ENCODE data around the gene PTPRT. TPM values are rescaled to one million over a fixed set of nuclear protein-coding genes. Genes with fewer than 3 reads are reported as not detected.

Gene PTPRT
- total and polyA plus RNA-seq, 2 donors (not counting 1 experiment from before 2014, with no cell fraction given) = not detected

DNA sequence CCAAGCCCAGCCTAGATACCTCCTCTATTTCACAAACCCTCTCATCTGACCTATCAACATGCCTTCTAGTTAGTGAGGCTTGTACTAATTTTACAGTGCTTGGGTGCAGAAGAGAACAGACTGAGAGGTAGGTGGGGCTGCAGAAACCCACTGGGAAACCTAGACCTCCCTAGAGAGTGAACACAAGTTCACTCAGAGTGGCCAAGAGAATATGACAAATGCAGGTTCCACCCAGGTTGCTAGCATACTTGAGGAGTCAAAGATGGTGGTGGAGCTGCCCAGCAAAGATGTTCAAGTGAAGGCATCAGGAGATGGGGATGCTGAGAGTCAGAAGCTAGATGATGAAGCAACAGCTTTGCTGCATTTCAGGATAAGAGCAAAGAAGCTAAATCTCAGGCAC is 337.0 kb downstream of the PTPRT start:
- H4K20me1 ChIP-seq (ENCODE audit: control insufficient read depth, extremely low read depth, insufficient read depth, low read length) = no peaks in the 10 kb centered on the region
- no peak overlapping the region for H3K9ac ChIP-seq (ENCODE audit: insufficient read depth, low read length)
- H3K4me1 ChIP-seq (ENCODE audit: control insufficient read depth, extremely low read depth, insufficient read depth, low read length) = no peaks in the 10 kb centered on the region
- DNase-seq (ENCODE audit: low read depth in 2 of 2) = no peak
- no peak overlapping the region for H3K27ac ChIP-seq (ENCODE audit: insufficient read depth, low read length)
- H3K9me3 ChIP-seq (ENCODE audit: control insufficient read depth, insufficient read depth, low read depth, low read length) = no peaks in the 10 kb centered on the region
- no peak overlapping the region for H3K4me3 ChIP-seq (replicated peaks in 1 of 4; ENCODE audit: control extremely low read depth in 1 of 4, insufficient read depth in 1 of 4, low read depth in 3 of 4, low read length in 4 of 4)
- H3K36me3 ChIP-seq (ENCODE audit: control insufficient read depth, insufficient read depth, low read length) = no peaks in the 10 kb centered on the region
- no peaks in the 10 kb centered on the region for H3K79me2 ChIP-seq (ENCODE audit: control insufficient read depth, insufficient read depth, low read length)
- no peak overlapping the region for H2AFZ ChIP-seq (ENCODE audit: low read length)
- no peaks in the 10 kb centered on the region for H3K27me3 ChIP-seq (ENCODE audit: control insufficient read depth, insufficient read depth, low read length)
- TF ChIP-seq EZH2 (IDR thresholded peaks at IDR 0.05; ENCODE audit: low read length, missing control alignments) = no peak
- TF ChIP-seq, protein P1, sequence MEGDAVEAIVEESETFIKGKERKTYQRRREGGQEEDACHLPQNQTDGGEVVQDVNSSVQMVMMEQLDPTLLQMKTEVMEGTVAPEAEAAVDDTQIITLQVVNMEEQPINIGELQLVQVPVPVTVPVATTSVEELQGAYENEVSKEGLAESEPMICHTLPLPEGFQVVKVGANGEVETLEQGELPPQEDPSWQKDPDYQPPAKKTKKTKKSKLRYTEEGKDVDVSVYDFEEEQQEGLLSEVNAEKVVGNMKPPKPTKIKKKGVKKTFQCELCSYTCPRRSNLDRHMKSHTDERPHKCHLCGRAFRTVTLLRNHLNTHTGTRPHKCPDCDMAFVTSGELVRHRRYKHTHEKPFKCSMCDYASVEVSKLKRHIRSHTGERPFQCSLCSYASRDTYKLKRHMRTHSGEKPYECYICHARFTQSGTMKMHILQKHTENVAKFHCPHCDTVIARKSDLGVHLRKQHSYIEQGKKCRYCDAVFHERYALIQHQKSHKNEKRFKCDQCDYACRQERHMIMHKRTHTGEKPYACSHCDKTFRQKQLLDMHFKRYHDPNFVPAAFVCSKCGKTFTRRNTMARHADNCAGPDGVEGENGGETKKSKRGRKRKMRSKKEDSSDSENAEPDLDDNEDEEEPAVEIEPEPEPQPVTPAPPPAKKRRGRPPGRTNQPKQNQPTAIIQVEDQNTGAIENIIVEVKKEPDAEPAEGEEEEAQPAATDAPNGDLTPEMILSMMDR (conservative IDR thresholded peaks at IDR 0.05 in 1 of 2, IDR thresholded peaks at IDR 0.05 in 1 of 2; ENCODE audit: low read depth in 1 of 2, low read length in 2 of 2) = no peak
- no peak overlapping the region for H3K4me2 ChIP-seq (ENCODE audit: extremely low read depth, insufficient read depth, low read length)

DNA sequence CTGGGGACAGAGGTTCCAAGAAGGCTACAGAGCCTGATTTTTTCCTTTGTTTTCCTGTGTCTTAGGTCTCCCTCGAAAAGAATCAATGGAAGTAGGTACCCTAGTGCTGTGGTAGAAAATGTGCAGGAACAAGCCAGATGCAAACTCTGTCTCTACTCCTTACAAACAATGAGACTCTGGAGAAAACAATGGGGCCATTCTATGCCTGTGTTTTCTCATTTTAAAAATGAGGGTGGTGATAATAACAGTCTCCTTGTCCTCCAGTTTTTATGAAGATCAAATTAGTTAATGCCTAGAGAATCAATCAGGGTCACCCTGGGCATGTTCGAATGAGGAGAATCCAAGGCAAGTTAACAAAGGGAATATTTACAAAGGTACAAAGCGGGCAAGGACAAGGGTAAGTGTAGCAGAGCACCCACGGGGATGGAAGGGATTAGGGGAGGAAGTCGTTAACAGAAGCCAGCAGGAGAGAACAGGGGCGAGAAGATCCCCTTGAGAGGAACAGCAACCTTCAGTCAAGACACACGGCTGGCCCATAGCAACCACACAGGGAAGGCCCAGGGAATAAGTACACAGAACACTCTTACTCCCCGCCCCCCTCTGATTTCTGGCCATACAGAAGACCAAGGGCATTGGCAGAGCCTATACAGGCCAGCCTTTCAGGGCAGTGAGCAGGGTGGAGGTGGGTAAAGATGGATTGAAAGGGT is 342.8 kb downstream of the PTPRT start:
- Histone ChIP-seq H3K4me2 (ENCODE audit: extremely low read depth, insufficient read depth, low read length) (no peak overlapping the region), H2AFZ (ENCODE audit: low read length) (no peak overlapping the region), H3K4me3 (replicated peaks in 1 of 4; ENCODE audit: control extremely low read depth in 1 of 4, insufficient read depth in 1 of 4, low read depth in 3 of 4, low read length in 4 of 4) (no peak overlapping the region), H3K36me3 (ENCODE audit: control insufficient read depth, insufficient read depth, low read length) (no peaks in the 10 kb centered on the region), H3K79me2 (ENCODE audit: control insufficient read depth, insufficient read depth, low read length) (no peaks in the 10 kb centered on the region), H3K9ac (ENCODE audit: insufficient read depth, low read length) (no peak overlapping the region), H3K27ac (ENCODE audit: insufficient read depth, low read length) (no peak overlapping the region), H3K4me1 (ENCODE audit: control insufficient read depth, extremely low read depth, insufficient read depth, low read length) (no peaks in the 10 kb centered on the region), H3K9me3 (ENCODE audit: control insufficient read depth, insufficient read depth, low read depth, low read length) (no peaks in the 10 kb centered on the region), H4K20me1 (ENCODE audit: control insufficient read depth, extremely low read depth, insufficient read depth, low read length) (no peaks in the 10 kb centered on the region), H3K27me3 (ENCODE audit: control insufficient read depth, insufficient read depth, low read length) (no peaks in the 10 kb centered on the region)
- TF ChIP-seq, protein P1 (conservative IDR thresholded peaks at IDR 0.05 in 1 of 2, IDR thresholded peaks at IDR 0.05 in 1 of 2; ENCODE audit: low read depth in 1 of 2, low read length in 2 of 2) = no peak
- TF ChIP-seq EZH2 (IDR thresholded peaks at IDR 0.05; ENCODE audit: low read length, missing control alignments) = no peak
- no peak for DNase-seq (ENCODE audit: low read depth in 2 of 2)

DNA sequence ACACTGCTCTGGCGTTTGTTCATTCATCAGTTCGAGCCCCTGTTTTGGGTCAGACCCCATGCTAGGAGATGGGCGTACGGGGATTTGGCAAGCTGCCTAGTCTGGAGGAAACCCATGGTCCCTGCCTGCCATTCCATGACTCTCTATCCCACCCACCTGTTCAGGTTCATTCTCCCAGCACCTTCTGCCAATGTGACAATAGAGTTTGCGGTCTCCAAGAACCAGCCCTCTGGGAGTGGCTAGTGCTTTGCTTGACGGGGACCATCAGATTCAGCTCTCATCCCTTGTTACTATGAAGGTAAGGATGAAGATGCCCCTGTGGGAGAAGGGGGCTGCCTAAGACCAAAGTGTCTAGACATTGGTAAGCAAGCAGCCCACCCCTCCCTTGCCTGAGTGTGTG is 345.0 kb downstream of the PTPRT start:
- no peak for DNase-seq (ENCODE audit: low read depth in 2 of 2)
- TF ChIP-seq EZH2 (IDR thresholded peaks at IDR 0.05; ENCODE audit: low read length, missing control alignments) = no peak
- TF ChIP-seq, protein P1 (conservative IDR thresholded peaks at IDR 0.05 in 1 of 2, IDR thresholded peaks at IDR 0.05 in 1 of 2; ENCODE audit: low read depth in 1 of 2, low read length in 2 of 2) = no peak
- Histone ChIP-seq H3K4me3 (replicated peaks in 1 of 4; ENCODE audit: control extremely low read depth in 1 of 4, insufficient read depth in 1 of 4, low read depth in 3 of 4, low read length in 4 of 4) (no peak overlapping the region), H4K20me1 (ENCODE audit: control insufficient read depth, extremely low read depth, insufficient read depth, low read length) (no peaks in the 10 kb centered on the region), H3K27me3 (ENCODE audit: control insufficient read depth, insufficient read depth, low read length) (no peaks in the 10 kb centered on the region), H3K4me2 (ENCODE audit: extremely low read depth, insufficient read depth, low read length) (no peak overlapping the region), H2AFZ (ENCODE audit: low read length) (no peak overlapping the region), H3K27ac (ENCODE audit: insufficient read depth, low read length) (no peak overlapping the region), H3K4me1 (ENCODE audit: control insufficient read depth, extremely low read depth, insufficient read depth, low read length) (no peaks in the 10 kb centered on the region), H3K9ac (ENCODE audit: insufficient read depth, low read length) (no peak overlapping the region), H3K9me3 (ENCODE audit: control insufficient read depth, insufficient read depth, low read depth, low read length) (no peaks in the 10 kb centered on the region), H3K79me2 (ENCODE audit: control insufficient read depth, insufficient read depth, low read length) (no peaks in the 10 kb centered on the region), H3K36me3 (ENCODE audit: control insufficient read depth, insufficient read depth, low read length) (no peaks in the 10 kb centered on the region)
